ENCODE measurements around the gene AP1S1.

Gene AP1S1

DNA sequence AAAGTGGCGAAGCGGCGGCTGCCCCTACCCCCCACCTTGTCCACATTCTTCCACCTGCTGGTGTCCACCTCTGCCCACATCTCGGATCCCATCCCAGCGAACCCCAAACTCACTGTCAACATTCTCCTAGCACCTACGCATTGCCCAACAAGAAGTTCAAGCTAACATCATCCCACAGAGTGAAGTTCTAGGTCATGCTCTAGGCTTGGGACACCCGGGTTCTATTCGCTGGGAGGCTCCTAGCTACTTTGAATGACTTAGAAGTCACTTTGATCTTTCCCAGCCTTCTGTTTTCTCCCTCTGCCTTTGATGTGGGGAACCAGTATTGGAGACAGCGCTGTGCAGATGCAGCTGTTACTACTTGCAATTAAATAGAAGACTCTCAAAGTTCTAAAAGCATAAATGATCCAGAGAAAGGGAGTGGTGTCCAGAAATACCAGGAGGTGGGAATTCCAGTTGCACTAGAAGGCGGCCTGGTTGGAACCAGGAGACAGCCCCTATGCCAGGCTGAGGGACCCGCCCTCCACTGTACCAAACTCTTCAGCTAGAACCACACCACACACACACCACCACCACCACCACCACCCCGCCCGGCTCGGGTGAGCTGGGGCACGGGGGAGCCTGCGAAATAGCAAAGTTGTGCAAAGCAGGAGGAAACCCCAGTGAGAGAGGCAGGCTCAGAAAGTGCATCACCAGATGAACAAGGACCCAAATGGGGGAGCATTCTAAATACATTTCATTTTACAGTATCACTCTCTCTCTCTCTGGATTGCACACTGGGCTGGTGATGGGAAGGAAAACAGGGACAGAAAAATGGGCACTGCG lies 16.6 kb downstream of the AP1S1 start:
- no peak for DNase-seq (ENCODE audit: low read depth)
- no peak overlapping the region for H3K4me3 ChIP-seq (ENCODE audit: low read depth, low read length)
- TF ChIP-seq, protein P1, sequence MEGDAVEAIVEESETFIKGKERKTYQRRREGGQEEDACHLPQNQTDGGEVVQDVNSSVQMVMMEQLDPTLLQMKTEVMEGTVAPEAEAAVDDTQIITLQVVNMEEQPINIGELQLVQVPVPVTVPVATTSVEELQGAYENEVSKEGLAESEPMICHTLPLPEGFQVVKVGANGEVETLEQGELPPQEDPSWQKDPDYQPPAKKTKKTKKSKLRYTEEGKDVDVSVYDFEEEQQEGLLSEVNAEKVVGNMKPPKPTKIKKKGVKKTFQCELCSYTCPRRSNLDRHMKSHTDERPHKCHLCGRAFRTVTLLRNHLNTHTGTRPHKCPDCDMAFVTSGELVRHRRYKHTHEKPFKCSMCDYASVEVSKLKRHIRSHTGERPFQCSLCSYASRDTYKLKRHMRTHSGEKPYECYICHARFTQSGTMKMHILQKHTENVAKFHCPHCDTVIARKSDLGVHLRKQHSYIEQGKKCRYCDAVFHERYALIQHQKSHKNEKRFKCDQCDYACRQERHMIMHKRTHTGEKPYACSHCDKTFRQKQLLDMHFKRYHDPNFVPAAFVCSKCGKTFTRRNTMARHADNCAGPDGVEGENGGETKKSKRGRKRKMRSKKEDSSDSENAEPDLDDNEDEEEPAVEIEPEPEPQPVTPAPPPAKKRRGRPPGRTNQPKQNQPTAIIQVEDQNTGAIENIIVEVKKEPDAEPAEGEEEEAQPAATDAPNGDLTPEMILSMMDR (IDR thresholded peaks at IDR 0.05; ENCODE audit: low read depth, low read length, missing control alignments) = no peak
- in situ Hi-C loops (cut with HindIII; ENCODE audit: low sequenced_read_pairs) = no loop called here

DNA sequence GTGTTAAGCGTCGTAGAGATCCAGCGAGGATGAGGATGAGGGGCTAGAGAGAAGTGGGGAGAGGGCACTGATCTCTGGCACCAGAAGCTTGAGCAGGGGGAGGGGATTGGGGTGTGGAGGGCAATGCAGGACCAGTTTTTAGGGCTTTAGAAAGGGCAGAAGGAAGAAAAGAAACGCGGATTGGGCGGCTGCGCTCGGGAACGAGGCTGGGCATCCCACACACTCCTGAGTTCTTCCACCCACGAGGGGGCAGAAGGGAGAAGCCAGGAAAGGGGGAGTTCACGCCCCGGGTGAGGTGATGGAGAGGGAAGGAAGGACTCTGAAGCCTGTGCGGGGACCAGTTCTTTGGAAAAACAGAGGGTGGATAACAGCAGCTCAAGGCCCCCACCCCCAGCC lies 17.2 kb downstream of the AP1S1 start:
- no peak overlapping the region for H3K4me3 ChIP-seq (ENCODE audit: low read depth, low read length)
- in situ Hi-C loops (cut with HindIII; ENCODE audit: low sequenced_read_pairs) = no loop called here
- TF ChIP-seq, protein P1 (IDR thresholded peaks at IDR 0.05; ENCODE audit: low read depth, low read length, missing control alignments) = peak; percentile 34
- DNase-seq (ENCODE audit: low read depth) = no peak

DNA sequence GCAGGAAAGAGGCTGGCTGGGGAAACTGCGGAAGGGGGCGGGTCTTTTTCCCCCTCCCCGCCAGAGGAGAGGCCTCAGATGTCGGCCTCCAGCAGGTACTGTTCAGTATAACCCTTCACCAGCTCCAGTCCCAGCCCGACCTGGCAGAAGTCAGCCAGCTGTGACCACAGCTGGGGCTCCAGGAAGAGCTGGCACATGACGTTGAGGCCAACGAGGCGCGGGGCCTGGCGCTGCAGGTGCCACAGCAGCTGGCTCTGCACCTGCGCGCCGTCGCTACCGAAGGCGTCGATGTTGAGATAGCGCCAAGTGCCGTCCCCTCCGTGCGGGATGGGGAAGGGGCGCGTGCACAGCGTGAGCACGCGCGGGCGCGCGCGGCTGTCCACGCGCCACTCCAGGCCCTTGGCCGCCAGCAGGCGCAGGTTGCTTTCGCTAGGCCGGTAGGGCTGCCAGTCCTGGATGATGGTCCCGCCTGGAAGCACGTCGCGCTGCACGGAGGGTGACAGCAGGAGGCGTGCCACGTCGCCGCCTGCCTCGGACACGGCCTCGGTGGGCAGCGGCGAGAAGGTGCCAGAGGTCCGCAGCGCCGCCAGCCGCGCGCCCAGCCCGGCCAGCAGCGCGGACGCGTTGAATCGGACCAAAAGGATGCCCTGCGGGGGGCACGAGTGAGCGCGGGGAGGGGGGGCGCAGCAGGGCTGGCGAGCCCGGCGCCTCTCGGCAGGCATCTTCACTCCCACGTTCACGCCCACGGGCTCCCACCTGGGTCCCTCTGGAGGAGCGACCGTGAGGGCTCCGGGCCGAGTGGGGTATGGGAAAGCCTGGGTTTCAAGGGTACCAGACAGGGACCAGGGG lies 18.0 kb downstream of the AP1S1 start:
- in situ Hi-C loops (cut with HindIII; ENCODE audit: low sequenced_read_pairs) = no loop called here
- H3K4me3 ChIP-seq (ENCODE audit: low read depth, low read length) = no peak overlapping the region
- TF ChIP-seq, protein P1 (IDR thresholded peaks at IDR 0.05; ENCODE audit: low read depth, low read length, missing control alignments) = no peak
- no peak for DNase-seq (ENCODE audit: low read depth)

DNA sequence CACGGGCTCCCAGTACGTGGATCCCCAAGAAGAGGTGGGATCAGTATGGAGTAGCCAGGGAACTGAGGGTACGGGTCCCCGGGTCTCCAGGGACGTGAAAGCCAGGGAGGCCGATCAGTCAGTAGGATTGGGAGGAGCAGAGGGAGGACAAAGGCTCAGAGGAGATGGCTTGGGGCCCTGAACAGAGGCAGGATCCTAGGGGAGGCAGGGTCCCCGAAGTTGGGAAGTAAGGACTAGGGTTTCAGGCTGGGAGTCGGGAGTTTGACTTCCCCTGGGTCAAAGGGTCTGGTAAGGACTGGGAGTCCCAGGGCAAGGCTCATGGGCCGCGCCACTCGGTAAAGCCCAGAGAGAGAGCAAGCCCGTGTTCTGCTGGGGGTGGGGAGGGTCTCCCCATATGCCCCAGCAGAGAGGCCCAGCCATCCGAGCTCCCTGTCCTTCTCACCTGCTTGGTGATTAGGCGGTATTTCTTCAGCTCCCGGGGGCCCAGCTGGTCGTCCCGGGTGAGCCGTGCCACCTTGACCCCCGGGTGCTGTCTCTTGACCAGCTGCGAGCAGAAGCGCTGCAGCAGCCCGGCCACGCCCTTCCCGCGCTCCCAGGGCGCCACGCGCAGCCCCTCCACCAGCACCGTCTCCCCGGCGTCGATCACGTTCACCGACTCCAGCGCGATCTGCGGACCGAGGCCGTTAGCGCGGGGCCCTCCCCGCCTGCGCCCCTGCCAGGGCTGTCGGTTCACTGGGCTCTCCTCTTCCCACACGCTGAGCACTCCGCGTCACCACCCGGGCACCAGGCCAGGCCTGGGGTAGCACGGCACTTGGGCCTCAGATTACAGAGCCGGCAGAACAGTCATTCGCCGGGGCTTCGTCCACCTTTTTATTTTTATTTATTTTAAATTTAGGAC lies 18.8 kb downstream of the AP1S1 start:
- in situ Hi-C loops (cut with HindIII; ENCODE audit: low sequenced_read_pairs) = no loop called here
- peak overlapping the region; percentile 4 for H3K4me3 ChIP-seq (ENCODE audit: low read depth, low read length)
- TF ChIP-seq, protein P1 (IDR thresholded peaks at IDR 0.05; ENCODE audit: low read depth, low read length, missing control alignments) = no peak
- DNase-seq (ENCODE audit: low read depth) = peak; percentile 35

DNA sequence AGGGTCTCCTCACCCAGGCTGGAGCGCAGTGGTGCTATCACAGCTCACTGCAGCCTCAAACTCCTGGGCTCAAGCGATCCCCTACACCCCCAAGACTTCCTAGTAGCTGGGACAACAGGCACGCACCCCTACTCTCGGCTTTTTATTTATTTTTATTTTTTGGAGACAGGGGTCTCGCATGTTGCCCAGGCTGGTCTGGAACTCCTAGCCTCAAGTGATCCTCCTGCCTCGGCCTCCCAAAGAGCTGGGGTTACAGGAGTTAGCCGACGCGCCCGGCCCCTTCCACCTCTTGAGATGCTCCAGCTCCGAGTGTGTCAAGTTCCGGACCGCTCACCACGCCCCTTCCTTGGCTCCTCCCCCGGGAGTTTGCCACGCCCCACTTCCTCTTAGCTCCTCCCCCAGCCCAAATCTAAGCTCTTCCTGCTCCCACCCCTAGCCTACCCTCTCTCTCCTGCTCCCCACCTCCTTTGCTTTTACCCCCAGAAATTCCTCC lies 19.5 kb downstream of the AP1S1 start:
- in situ Hi-C loops (cut with HindIII; ENCODE audit: low sequenced_read_pairs) = no loop called here
- H3K4me3 ChIP-seq (ENCODE audit: low read depth, low read length) = no peak overlapping the region
- DNase-seq (ENCODE audit: low read depth) = no peak
- TF ChIP-seq, protein P1 (IDR thresholded peaks at IDR 0.05; ENCODE audit: low read depth, low read length, missing control alignments) = no peak

Measured in astrocyte of the cerebellum (primary cell).